AG08396 (cell line): ENCODE results near the gene GATAD1.
"Not testable (repeated sequence)": the region's sequence is repeated elsewhere in the genome, so short reads cannot be mapped to it uniquely, and the experiment has no call there.

ENCODE experiments used
- DNase-seq: peaks from one replicate; pipeline ENCODE4 v3.0.0; 2012; ENCODE audit warnings: low spot score, mixed read lengths

The GATAD1 gene

DNA sequence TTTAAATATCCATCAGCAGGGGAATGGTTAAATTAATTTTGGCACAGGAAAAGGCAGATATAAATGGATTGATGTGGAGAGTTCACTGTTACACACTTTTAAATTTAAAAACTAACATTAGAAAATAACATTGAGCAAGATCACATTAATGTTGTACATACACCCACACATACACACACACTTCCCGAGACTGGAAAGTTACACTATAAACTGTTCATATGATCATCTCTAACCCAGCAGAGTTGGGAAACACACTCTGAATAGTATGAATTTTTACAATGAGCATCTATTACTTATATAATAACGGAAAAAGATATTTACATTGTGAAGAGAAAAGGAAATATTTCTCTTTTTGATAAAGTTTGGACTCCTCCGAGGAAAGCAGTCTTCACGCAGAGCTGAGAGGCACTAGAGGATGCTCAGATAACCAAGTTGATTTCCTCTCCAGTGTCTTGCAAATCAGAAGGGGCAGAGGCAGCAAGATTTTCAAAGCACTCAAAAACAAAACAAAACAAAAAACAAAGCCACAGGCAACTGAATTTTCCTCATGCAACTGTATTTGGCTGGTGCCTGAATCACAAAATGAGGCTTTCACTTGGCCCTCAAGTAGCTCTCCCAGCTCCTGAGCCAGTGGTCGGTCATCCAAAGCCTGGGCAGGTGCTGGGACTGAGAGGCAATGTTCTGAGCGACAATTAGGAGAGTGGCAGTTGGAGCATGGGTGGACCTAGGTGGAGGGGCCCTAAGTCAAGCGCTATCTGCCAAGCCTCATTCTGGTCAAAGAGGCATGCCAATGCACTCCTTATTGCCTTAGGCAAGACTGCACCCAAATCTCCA, 10.5 kb upstream of the GATAD1 start:
- DNase-seq: no peak

DNA sequence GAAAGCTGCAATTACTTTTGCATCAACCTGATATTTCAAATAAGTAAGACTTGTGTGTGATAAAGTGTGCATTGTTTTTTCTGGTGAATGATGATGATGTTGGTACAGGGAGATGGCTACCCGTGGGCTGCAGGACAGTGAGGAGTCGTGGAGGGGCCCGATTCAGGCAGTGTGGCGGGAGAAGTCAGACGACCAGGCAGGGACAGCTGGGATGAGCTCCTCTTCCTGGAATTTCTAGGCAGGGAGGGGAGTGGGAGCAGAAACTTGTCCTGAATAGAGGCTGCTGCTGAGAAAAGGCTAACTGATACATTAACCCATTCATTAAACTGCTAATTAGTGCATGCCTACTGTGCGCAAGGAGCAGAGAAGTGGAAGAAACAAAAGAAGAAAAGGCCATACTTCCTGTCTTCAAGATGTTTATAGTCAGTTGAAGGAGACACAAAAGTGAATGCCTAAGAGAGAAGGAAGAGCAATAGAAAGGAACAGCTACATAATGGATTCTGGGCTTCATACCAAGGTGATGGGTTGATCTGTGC, 9.3 kb upstream of the GATAD1 start:
- DNase-seq: no peak

DNA sequence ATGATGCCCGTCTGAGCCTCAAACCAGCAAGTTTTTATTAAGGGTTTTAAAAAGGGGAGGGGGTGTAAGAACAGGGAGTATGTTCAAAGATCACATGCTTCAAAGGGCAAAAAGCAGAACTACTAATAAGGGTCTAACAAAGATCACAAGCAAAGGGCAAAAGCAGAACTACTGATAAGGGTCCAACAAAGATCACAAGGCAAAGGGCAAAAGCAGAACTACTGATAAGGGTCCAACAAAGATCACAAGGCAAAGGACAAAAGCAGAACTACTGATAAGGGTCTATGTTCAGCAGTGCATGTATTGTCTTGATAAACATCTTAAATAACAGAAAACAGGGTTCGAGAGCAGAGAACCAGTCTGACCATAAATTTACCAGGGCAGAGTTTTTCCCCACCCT, 4.6 kb upstream of the GATAD1 start:
- DNase-seq: not testable (repeated sequence)

DNA sequence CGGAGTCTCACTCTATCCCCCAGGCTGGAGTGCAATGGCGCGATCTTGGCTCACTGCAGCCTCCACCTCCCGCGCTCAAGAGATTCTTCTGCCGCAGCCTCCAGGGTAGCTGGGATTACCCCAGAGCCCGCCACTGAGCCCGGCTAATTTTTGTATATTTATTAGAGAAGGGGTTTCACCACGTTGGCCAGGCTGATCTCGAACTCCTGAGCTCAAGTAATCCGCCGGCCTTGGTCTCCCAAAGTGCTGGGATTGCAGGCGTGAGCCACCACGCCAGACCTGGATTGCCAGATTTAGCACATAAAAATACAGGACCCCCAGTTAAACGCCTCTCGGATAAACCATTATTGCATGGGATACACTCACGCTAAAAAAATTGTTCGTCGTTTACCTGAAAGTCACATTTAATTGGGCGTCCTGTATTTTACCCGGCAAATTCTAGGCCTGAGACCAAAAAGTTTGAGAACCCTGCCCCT, 375 bp upstream of the GATAD1 start:
- no peak for DNase-seq

DNA sequence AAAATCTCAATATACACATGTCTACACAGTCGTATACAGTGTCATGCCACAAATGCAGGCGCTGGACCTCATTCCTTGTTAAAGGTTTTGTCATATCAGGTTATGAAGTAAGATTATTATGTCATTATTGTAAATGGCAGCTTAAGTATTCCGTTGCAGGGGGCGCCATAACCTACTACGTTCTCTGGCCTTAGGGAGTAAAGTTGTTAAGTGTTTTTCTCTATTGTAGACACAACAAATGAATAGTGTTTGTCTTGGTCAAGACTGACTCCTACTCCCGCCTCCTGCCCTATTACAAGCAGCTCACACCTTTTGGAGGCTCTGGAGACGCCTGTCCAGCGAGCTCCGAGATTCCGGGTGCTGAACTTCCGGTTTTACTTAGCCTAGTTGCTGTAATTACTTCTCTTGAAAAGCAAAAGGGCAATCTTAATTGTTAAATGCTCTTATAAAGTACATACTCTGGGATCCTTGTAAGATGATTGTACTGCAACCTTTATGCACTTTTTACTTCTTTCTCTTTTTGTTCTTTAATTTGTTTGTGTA, 994 bp downstream of the GATAD1 start:
- DNase-seq: peak; percentile 50

DNA sequence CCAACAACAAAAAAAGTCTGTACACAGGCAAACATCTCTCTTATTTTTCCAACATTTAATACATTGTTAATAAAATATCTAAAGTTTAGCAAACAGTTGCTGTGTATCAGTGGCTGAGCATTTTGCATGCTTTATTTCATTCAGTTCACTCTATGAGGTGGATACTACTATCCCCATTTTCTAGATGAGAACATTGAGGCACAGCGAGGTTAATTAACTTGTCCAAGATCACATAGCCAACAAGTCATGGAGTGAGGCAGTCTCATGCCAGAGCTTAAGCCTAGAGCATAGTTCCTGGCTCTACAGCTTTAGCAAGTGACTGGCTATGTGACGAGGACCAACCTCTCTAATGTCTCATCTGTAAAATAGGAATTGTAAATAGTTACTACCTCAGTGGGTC, 4.4 kb downstream of the GATAD1 start:
- no peak for DNase-seq

DNA sequence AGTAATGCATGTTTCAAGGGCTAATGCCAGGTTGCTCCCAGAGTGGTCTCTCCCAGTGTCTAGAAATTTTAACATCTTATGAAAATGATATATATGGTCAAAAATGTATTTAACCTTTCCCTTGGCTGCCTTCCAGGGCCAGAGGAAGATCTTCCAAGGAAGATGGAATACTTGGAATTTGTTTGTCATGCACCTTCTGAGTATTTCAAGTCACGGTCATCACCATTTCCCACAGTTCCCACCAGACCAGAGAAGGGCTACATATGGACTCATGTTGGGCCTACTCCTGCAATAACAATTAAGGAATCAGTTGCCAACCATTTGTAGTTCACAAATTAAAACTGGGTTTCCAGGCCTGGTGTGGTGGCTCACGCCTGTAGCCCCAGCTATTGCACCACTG, 9.0 kb downstream of the GATAD1 start:
- DNase-seq: no peak

DNA sequence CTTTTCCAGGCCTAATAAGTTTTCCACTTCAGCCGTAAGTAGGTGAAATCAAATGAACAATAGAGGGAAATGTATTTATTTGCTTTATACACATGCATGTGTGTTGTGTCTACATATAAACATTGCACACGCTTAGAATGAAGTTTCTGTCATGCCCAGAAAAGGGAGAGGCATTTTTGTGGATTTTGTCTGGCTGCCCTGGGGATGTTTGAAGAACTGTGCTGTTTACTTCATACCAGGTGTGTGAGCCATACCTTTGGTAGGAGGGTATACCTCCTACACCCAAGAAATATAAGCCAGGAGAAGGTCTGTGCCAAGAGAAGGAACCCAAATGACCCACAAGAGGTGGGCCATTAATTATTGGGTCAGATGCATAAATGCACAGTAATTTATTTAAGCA, 12.8 kb downstream of the GATAD1 start:
- no peak for DNase-seq

DNA sequence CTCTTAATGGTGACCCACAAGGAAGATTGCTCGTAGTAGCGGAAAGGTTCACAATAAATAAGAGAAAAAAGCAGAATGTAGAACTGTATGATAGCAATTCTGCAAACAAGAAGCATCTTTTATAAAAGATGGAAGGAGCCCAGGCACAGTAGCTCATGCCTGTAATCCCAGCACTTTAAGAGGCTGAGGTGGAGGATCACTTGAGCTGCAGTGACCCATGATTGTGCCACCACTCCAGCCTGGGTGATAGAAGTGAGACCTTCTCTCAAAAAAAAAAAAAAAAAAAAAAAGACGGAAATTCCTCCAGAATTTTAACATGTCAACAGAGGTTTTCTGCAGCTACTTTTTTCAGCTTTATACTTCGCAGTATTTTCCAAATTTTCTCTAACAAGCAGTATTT, 13.2 kb downstream of the GATAD1 start:
- no peak for DNase-seq

DNA sequence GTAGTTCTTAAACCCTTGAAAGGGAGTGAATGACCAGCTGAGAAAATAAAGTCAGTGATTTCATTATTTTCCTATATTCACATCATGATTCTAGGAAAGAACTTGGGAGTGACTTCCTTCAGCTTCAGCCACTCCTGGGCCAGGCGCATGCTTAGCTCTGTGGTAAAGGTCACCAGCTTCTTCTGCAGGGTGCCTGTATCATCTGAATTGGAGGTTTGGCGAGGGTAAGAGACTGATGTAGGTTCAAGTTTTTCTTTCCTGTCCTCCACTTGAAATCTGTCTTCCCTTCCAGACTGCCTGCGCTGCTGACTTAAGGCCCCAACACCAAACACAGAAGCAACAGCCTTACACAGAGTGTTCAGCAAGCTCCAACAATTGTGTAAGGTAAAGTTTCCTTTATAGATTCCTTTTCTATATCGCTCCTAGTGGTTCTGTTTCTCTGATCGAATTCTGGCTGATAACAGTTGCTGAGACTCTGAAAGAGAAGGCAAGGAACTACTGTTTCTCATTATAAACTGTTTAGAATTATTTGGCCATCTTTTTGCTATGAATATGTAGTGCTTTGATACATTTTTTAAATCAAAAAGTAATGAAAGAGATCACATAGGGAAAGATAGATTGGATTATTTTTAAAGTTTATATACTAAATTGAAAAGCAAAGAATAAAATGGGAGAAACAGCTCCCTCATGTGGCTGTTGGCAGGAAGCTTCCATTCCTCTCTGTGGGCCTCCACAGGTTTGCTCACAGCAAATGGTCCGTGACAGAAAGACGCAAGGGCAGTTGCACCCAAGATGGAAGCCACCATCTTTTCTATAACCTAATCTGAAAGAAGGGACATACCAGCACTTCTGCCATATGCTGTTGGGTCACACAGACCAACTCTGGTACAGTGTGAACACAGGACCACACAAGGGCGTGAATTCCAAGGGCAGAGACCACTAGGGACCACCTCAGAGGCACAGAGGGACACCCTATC, 14.0 kb downstream of the GATAD1 start:
- DNase-seq: peak; percentile 71

DNA sequence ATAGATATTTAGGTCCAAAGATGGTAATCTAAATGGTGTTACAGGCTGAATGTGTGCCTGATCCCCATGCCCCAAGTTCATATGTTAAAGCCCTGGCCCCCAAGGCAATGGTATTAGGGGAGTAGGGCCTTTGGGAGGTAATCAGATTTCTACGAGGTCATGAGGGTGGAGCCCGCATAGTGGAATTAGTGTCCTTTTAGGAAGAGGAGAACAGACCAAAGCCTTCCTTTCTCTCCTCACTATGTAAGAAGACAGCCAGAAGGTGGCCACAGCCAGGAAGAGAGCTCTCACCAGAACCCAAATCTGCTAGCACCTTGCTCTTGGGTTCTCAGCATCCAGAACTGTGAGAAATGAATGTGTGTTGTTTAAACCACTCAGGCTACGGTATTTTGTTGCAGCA, 15.3 kb downstream of the GATAD1 start:
- no peak for DNase-seq

DNA sequence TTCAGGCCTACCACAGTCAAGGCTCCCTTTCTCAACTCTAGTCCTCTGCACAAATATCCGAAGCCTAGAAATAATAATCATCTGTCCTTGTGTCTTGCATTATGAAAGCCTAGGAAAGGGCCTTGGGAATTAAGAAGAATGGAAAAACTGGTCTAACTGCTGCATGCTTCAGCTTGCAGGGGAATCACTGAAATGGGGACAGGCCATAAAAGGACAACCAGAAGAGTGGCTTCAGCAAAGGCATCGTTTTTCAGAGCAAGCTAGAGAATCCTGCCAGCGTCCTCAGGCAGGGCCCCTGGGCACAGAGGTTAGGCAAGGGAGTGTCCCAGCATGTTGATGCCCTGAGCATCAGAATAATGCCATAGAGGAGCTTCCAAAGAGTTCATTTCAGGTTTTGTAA, 17.2 kb downstream of the GATAD1 start:
- no peak for DNase-seq

DNA sequence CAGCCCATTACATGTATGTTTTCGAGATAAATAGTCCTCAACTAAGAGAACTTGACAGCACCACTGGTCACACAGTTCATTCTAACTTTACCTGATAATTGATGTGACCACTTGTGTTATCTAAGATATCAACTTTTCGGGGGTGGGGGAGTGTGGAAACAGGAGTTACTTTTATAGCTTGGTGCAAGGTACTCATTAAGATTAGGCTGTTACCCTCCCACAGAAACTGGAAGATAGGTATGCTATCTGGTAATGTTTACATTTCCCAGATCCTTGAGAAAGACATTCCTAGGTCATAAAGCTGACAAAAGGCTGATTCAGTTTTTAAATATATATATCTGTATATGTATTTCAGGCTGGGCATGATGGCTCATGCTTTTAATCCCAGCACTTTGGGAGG, 19.4 kb downstream of the GATAD1 start:
- no peak for DNase-seq

DNA sequence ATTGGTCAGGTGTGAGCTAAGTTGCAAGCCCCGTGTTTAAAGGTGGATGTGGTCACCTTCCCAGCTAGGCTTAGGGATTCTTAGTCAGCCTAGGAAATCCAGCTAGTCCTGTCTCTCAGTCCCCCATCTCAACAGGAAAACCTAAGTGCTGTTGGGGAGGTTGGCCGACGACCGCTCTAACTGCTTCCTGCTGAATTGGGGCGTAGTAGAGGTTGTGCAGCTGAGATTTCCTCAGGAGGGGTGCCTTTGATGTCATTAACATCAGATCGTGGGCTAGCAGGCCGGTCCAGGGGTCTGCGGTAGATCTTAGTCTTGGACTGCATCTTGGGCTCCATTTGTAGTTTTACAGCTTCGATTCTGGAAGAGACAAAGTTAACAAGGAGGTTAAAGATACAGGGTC, 21.3 kb downstream of the GATAD1 start:
- DNase-seq: not testable (repeated sequence)

DNA sequence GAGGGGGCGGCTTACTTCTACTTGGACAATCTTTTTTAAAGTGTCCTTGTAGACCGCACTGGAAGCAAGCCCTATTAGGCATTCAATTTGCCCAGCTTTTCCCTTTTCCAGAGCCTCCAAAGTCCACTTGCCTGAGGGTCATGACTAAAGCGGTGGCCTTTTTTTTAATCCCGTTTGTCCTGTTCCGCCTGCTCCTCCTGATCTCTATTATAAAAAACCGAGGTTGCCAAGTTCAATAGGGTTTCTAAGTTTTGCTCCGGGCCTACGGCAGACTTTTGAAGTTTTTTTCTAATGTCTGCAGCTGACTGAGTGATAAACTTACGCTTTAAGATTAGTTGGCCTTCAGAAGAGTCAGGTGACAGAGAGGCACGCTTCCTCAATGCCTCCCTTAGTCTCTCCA, 26.7 kb downstream of the GATAD1 start:
- DNase-seq: not testable (repeated sequence)

DNA sequence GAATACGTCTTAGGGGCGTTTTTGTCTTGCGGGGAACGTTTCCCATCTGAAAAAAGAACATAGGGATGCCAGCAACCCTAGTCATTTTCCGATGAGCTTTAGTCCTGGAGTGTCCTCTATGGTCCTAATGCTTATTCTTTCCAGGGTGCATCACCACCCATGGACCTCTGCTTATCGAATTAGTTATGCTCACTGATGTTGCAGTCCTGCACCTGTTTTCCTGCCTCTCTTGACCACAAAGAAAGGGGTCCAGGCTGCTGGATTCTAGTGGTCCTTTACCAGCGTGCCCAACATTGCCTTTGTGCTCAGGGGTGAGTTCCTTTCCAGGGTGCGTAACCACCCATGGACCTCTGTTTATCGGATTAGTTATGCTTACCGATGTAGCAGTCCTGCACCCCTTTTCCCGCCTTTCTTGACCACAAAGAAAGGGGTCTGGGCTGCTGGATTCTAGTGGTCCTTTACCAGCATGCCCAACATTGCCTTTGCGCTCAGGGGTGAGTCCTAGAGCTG, 28.0 kb downstream of the GATAD1 start:
- not testable (repeated sequence) for DNase-seq

DNA sequence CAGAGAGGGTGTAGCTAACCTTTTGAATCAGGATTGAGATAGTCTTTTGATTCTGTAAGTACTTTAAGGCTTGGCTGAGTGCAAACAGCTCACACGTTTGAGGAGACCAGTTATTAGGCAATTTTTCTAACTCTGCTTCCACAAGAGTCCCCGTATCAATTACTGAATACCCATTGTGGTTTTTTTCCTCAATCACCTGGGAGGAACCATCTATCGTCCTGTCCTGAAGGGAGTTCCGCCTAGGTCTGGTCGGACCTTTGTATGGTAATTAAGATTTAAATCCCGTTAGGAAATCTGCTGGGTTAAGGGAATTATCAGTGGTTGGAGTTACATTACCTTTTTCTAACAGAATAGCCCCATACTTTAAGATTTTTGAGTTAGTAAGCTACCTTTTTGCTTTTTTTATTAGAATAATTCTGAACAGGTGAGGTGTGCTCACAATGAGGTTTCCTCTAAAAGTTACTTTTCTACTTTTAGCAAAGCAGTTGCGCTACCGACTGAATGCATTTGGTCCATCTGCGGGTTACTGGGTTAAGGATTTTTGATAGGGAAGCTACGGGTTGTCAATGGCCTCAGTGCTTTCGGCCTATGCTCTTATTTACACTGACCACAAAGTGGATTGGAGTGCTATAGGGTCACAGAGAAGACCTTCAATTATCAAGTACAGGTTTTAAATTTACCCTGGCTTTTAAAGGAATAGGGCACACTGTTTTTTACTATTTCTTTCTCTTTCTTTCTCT, 28.7 kb downstream of the GATAD1 start:
- not testable (repeated sequence) for DNase-seq

DNA sequence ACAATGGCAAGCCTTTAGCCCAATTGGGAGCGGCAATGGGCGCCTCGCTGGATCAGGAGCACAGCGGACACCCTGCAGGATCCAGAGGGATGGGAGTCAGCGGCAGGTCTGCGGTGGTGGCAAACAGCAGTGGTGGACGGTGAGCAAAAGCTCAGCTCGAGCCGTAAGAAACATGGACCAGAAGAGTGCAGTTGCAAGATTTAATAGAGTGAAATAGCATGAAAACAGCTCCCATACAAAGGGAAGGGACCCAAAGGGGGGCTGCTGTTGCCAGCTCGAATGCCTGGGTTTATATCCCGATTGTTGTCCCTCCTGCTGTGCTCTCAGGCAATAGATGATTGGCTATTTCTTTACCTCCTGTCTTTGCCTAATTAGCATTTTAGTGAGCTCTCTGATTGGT, 30.4 kb downstream of the GATAD1 start, which contains the start of gene ERVW-1:
Gene ERVW-1 (minus strand): TSS at position 266 of the 400 bp plus-strand sequence. CDS start 7,565 bp downstream, outside the sequence.
- DNase-seq: not testable (repeated sequence)

DNA sequence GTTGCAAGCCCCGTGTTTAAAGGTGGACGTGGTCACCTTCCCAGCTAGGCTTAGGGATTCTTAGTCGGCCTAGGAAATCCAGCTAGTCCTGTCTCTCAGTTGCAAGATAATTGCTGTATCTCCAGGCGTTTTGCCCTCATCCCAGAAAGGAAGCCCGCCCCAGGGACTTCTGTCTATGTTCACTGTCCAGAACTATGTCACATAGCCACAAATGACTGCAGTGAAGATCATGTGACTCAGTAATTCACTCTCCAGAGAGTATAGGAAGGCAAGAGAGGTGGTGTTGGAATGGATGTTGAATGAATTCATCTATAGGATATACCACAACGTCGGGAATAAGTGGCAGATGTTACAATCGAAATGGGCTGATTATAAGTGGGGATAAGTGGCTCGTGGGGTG, 30.8 kb downstream of the GATAD1 start:
- DNase-seq: no peak

DNA sequence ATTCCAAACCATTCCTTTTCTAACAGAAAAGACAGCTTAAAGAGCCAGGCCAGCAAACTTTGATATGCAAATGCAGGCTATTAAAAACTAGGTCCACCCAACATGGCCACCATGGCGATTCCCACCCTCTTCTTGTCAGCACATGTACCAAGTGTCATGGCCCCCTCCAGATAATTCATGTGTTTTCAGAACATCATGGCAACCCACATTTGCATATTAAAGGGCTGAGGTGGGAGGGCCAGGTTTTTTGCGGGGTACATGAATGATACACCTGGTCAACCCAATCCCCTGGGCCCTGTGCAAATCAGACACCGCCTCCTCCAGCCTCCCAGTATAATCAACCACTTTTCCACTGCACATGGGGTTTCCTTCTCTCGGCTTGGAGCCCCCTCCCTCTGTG, 31.4 kb downstream of the GATAD1 start:
- DNase-seq: no peak

DNA sequence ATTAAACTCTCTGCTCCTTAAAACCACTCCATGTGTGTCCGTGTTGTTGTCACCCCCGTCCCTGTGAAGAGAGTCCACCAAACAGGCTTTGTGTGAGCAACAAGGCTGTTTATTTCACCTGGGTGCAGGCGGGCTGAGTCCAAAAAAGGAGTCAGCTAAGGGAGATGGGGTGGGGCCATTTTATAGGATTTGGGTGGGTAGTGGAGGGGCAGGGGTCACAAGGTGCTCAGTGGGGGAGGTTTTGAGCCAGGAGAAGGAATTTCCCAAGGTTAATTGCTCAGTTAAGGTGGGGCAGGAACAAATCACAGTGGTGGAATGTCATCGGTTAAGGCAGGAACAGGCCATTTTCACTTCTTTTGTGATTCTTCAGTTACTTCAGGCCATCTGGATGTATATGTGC, 31.9 kb downstream of the GATAD1 start:
- DNase-seq: not testable (repeated sequence)
